ENCODE results near the gene PLCB4. TPM values are rescaled to one million over a fixed set of nuclear protein-coding genes. Genes with fewer than 3 reads are reported as not detected.
"Not testable (repeated sequence)": the region's sequence is repeated elsewhere in the genome, so short reads cannot be mapped to it uniquely, and the experiment has no call there.

Gene PLCB4
- total RNA-seq, 1 experiment from 2014 or later = 10.0 TPM

GRCh38 chr20:9385345-9386310, 316.7 kb downstream of the PLCB4 start:
- in situ Hi-C loops (cut with HindIII; ENCODE audit: low pct_unique_long_range_greater_than_20kb, low sequenced_read_pairs); DNase-seq (ENCODE audit: low read depth): not testable (repeated sequence)

- in situ Hi-C loops (cut with HindIII; ENCODE audit: low pct_unique_long_range_greater_than_20kb, low sequenced_read_pairs) = no loop called here
- DNase-seq (ENCODE audit: low read depth) = no peak
These were observed 319.4 kb downstream of the PLCB4 start for GRCh38 chr20:9388160-9388812.

- DNase-seq (ENCODE audit: low read depth) = no peak
- in situ Hi-C loops (cut with HindIII; ENCODE audit: low pct_unique_long_range_greater_than_20kb, low sequenced_read_pairs) = no loop called here
These were observed 319.9 kb downstream of the PLCB4 start for GRCh38 chr20:9388813-9389161.

- peak; percentile 51 for DNase-seq (ENCODE audit: low read depth)
- in situ Hi-C loops (cut with HindIII; ENCODE audit: low pct_unique_long_range_greater_than_20kb, low sequenced_read_pairs) = no loop called here
These were observed 320.5 kb downstream of the PLCB4 start for GRCh38 chr20:9389346-9389745.

GRCh38 chr20:9390441-9390840, 321.6 kb downstream of the PLCB4 start:
- in situ Hi-C loops (cut with HindIII; ENCODE audit: low pct_unique_long_range_greater_than_20kb, low sequenced_read_pairs) = no loop called here
- no peak for DNase-seq (ENCODE audit: low read depth)

GRCh38 chr20:9392892-9393857, 324.3 kb downstream of the PLCB4 start:
- in situ Hi-C loops (cut with HindIII; ENCODE audit: low pct_unique_long_range_greater_than_20kb, low sequenced_read_pairs) = no loop called here
- DNase-seq (ENCODE audit: low read depth) = peak; percentile 67

- no peak for DNase-seq (ENCODE audit: low read depth)
- in situ Hi-C loops (cut with HindIII; ENCODE audit: low pct_unique_long_range_greater_than_20kb, low sequenced_read_pairs) = no loop called here
These were observed 327.1 kb downstream of the PLCB4 start for GRCh38 chr20:9395971-9396370.

GRCh38 chr20:9397928-9398327, 329.0 kb downstream of the PLCB4 start:
- in situ Hi-C loops (cut with HindIII; ENCODE audit: low pct_unique_long_range_greater_than_20kb, low sequenced_read_pairs) = no loop called here
- DNase-seq (ENCODE audit: low read depth) = no peak

GRCh38 chr20:9398882-9399281, 330.0 kb downstream of the PLCB4 start:
- in situ Hi-C loops (cut with HindIII; ENCODE audit: low pct_unique_long_range_greater_than_20kb, low sequenced_read_pairs) = no loop called here
- DNase-seq (ENCODE audit: low read depth) = no peak

GRCh38 chr20:9399322-9399721, 330.4 kb downstream of the PLCB4 start:
- in situ Hi-C loops (cut with HindIII; ENCODE audit: low pct_unique_long_range_greater_than_20kb, low sequenced_read_pairs) = no loop called here
- DNase-seq (ENCODE audit: low read depth) = no peak

- no peak for DNase-seq (ENCODE audit: low read depth)
- in situ Hi-C loops (cut with HindIII; ENCODE audit: low pct_unique_long_range_greater_than_20kb, low sequenced_read_pairs) = no loop called here
These were observed 331.5 kb downstream of the PLCB4 start for GRCh38 chr20:9400171-9401025.

GRCh38 chr20:9401371-9401770, 332.5 kb downstream of the PLCB4 start:
- no peak for DNase-seq (ENCODE audit: low read depth)
- in situ Hi-C loops (cut with HindIII; ENCODE audit: low pct_unique_long_range_greater_than_20kb, low sequenced_read_pairs) = no loop called here

GRCh38 chr20:9402141-9402540, 333.3 kb downstream of the PLCB4 start:
- DNase-seq (ENCODE audit: low read depth) = no peak
- in situ Hi-C loops (cut with HindIII; ENCODE audit: low pct_unique_long_range_greater_than_20kb, low sequenced_read_pairs) = no loop called here

GRCh38 chr20:9402546-9402945, 333.7 kb downstream of the PLCB4 start:
- in situ Hi-C loops (cut with HindIII; ENCODE audit: low pct_unique_long_range_greater_than_20kb, low sequenced_read_pairs) = no loop called here
- DNase-seq (ENCODE audit: low read depth) = no peak

GRCh38 chr20:9403448-9403847, 334.6 kb downstream of the PLCB4 start:
- DNase-seq (ENCODE audit: low read depth) = no peak
- in situ Hi-C loops (cut with HindIII; ENCODE audit: low pct_unique_long_range_greater_than_20kb, low sequenced_read_pairs) = no loop called here

GRCh38 chr20:9407805-9408421, 339.0 kb downstream of the PLCB4 start:
- peak; percentile 69 for DNase-seq (ENCODE audit: low read depth)
- in situ Hi-C loops (cut with HindIII; ENCODE audit: low pct_unique_long_range_greater_than_20kb, low sequenced_read_pairs) = no loop called here

Data from Caki2 (cell line).